K562 (cell line): ENCODE measurements around the gene ATP5ME. TPM values are rescaled to one million over a fixed set of nuclear protein-coding genes. Genes with fewer than 3 reads are reported as not detected.
A peak's percentile ranks its signal among the peaks of the same experiment; 100 is the strongest.

ENCODE experiments used
- BHLHE40 ChIP-seq: IDR thresholded peaks from 2 replicates; pipeline ENCODE4 v1.6.1; 2011; ENCODE audit warnings: low read length, improper control_type of control experiment
- BMI1 ChIP-seq: fragments of 150-350 bp; IDR thresholded peaks from 2 replicates; pipeline ENCODE4 v1.6.1; 2014; ENCODE audit warnings: low read length
- CHD1 ChIP-seq: fragments of 200-600 bp; sonication (generic); IDR thresholded peaks from one replicate; pipeline ENCODE4 v1.6.1; 2012; ENCODE audit warnings: mild to moderate bottlenecking, moderate library complexity, low read length, inconsistent platforms
- CREB1 ChIP-seq, 2 experiments: sonication (generic) in 1 of 2; formaldehyde crosslinking in 1 of 2; IDR thresholded peaks; 2 replicates each; pipeline versions ENCODE4 v1.6.1 to v1.8.0; 2012 to 2022; ENCODE audit warnings: inconsistent platforms in 1 of 2, mild to moderate bottlenecking in 1 of 2, missing genetic modification reagents in 1 of 2, moderate library complexity in 1 of 2
- CREM ChIP-seq: IDR thresholded peaks from 2 replicates; pipeline ENCODE4 v1.6.1; 2014; ENCODE audit warnings: antibody characterized with exemption, low read depth
- DACH1 ChIP-seq: fragments of 450-650 bp; IDR thresholded peaks from 2 replicates; pipeline ENCODE4 v1.6.1; 2018; ENCODE audit not compliant: partially characterized antibody
- ETV5 ChIP-seq: sonication (generic); formaldehyde crosslinking; IDR thresholded peaks from 2 replicates; pipeline ENCODE4 v1.4.0; 2020; ENCODE audit warnings: low read depth, mild to moderate bottlenecking, missing genetic modification reagents
- JUN ChIP-seq, 2 experiments: sonication (generic) in 1 of 2; formaldehyde crosslinking in 1 of 2; IDR thresholded peaks; 2 replicates each; pipeline versions ENCODE4 v1.6.1 to v1.8.0; 2012 to 2022; ENCODE audit warnings: borderline replicate concordance in 2 of 2, mild to moderate bottlenecking in 2 of 2, improper control_type of control experiment in 1 of 2, low read depth in 1 of 2, low read length in 1 of 2, missing genetic modification reagents in 1 of 2
- NCOR1 ChIP-seq: fragments of 450-650 bp; IDR thresholded peaks from 2 replicates; pipeline ENCODE4 v1.6.1; 2016; ENCODE audit warnings: mild to moderate bottlenecking, moderate library complexity
- SIN3B ChIP-seq: fragments of 450-650 bp; IDR thresholded peaks from 2 replicates; pipeline ENCODE4 v1.6.1; 2017; ENCODE audit warnings: low read depth, mild to moderate bottlenecking, moderate library complexity
- SUPT5H ChIP-seq: fragments of 450-650 bp; IDR thresholded peaks from 2 replicates; pipeline ENCODE4 v1.6.1; 2016
- TAF15 ChIP-seq: fragments of 200-400 bp; formaldehyde crosslinking; IDR thresholded peaks from 2 replicates; pipeline ENCODE4 v1.6.1; 2017; ENCODE audit warnings: mild to moderate bottlenecking, low read depth, low read length, moderate library complexity
- TCF3 ChIP-seq: sonication (generic); formaldehyde crosslinking; IDR thresholded peaks from 2 replicates; pipeline ENCODE4 v1.4.0; 2020; ENCODE audit warnings: mild to moderate bottlenecking, missing genetic modification reagents
- YY1 ChIP-seq, 3 experiments: IDR thresholded peaks; 2 replicates each; pipeline ENCODE4 v1.6.1; 2011; ENCODE audit warnings: low read length in 2 of 3, mild to moderate bottlenecking in 2 of 3, moderate library complexity in 2 of 3, borderline replicate concordance in 1 of 3, control low read depth in 1 of 3, low read depth in 1 of 3; ENCODE audit not compliant: insufficient read depth in 3 of 3, insufficient replicate concordance in 2 of 3, control insufficient read depth in 1 of 3, insufficient read length in 1 of 3; ENCODE audit errors: extremely low read depth in 1 of 3
- ZBED1 ChIP-seq: IDR thresholded peaks from 2 replicates; pipeline ENCODE4 v1.6.1; 2014
- ZNF232 ChIP-seq: sonication (generic); formaldehyde crosslinking; IDR thresholded peaks from 2 replicates; pipeline ENCODE4 v1.8.0; 2022; ENCODE audit warnings: mild to moderate bottlenecking, missing genetic modification reagents
- ZNF668 ChIP-seq: fragments of 250-450 bp; sonication (Bioruptor Pico); IDR thresholded peaks from 2 replicates; pipeline ENCODE4 v1.8.0; 2022; ENCODE audit warnings: mild to moderate bottlenecking, inconsistent platforms
- polyA plus RNA-seq, 8 experiments: library from polyadenylated mRNA; depleted of rRNA in 4 of 8; stranded (reverse) in 5 of 8; unstranded in 3 of 8; fragments of >200 nt; fragmentation: Nextera tagmentation in 2 of 8; fragmentation: Illumina TruSeq in 1 of 8; extraction: Ambion mirVana in 2 of 8; extraction: Trizol in 1 of 8; gene quantifications; 2 replicates each; pipeline versions ENCODE4 v1.2.1 to v1.2.3, GENCODE V29; 2011 to 2014; ENCODE audit warnings: inconsistent platforms in 1 of 8, missing spikeins in 1 of 8
- total RNA-seq, 7 experiments: library from RNA; depleted of rRNA in 6 of 7; stranded (reverse); fragments of >200 nt in 6 of 7; fragmentation: Illumina TruSeq in 2 of 7; extraction: Trizol in 2 of 7; gene quantifications; 2 replicates each; pipeline versions ENCODE4 v1.2.1 to v1.2.3, GENCODE V29; 2011 to 2021; ENCODE audit warnings: low replicate concordance in 1 of 7
- TF ChIP-seq, protein P1 (sequence below), 2 experiments: fragments of 450-650 bp in 1 of 2; sonication (generic) in 1 of 2; formaldehyde crosslinking in 1 of 2; IDR thresholded peaks in 1 of 2; conservative IDR thresholded peaks in 1 of 2; 2 replicates each; pipeline versions ENCODE4 v1.6.1 to v1.8.1; 2016 to 2023; ENCODE audit warnings: mild to moderate bottlenecking in 2 of 2, moderate library complexity in 2 of 2, inconsistent platforms in 1 of 2, missing genetic modification reagents in 1 of 2
- TF ChIP-seq, protein P2 (sequence below), 2 experiments: fragments of 450-650 bp; conservative IDR thresholded peaks; 2 replicates each; pipeline ENCODE4 v1.6.1; 2017; ENCODE audit warnings: mild to moderate bottlenecking in 2 of 2, moderate library complexity in 2 of 2
- TF ChIP-seq, protein P3 (sequence below): sonication (generic); formaldehyde crosslinking; IDR thresholded peaks from 2 replicates; pipeline ENCODE4 v1.8.0; 2023; ENCODE audit warnings: mild to moderate bottlenecking, missing genetic modification reagents

ATP5ME gene
- total and polyA plus RNA-seq, 9 of the 15 experiments (the other 6 are each of a cell fraction or from before 2014, with no cell fraction given) = 509 to 2,480 (median 887) TPM

DNA sequence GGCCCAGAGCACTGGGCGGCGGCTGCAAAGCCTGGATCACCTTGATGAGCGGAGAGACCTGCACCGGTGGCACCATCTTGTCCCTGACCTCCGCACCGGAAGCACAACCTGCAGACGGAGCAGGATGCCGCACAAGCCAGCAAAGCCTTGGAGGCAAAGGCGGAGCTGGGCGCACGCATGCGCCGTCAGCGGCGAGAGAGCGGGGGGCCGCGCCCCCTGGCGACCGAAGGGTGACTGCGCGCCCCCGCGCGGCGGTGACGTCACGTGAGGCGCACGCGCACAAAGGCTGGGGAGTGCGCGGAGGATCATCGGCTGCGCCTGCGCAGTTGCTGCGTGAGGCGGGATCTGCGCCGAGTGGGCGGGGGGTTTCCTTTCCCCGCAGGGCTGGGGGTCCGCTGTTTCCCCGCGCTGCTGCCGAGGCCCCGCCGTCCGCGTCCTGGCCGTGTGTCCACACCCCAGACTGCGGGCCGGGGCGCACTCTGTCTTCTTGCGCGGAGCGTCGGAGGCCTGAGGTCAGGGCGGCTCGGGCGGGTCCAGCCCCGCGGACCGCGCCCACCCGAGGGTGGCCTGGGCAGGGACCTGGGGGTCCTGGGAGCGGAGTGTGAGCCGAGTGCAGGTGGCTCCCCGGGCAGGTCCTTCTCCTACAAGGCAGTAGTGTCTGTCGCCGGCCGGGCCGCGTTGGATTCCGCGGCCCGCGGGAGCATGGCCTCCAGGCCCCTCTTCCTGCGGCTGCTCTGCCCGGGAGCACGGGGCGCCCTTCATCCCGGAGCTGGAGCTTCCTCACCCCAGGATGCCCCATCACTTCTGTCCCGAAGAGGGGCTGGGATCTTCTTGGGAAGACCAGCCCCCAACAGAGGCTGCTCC, at the start of gene ATP5ME, which contains the start of gene MYL5 (continued):
- TF ChIP-seq, protein P1, sequence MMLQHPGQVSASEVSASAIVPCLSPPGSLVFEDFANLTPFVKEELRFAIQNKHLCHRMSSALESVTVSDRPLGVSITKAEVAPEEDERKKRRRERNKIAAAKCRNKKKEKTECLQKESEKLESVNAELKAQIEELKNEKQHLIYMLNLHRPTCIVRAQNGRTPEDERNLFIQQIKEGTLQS (IDR thresholded peaks at IDR 0.05) = peak; percentile 97
- TF ChIP-seq, protein P1 (CRISPR knock-in tag; conservative IDR thresholded peaks at IDR 0.05) = no peak; the same call in 1 of the 2 replicates
- TF ChIP-seq SIN3B = peak; percentile 80
- TF ChIP-seq TAF15 = no peak
- TF ChIP-seq NCOR1 = no peak
- TF ChIP-seq TCF3 (CRISPR knock-in tag) = peak; percentile 5; the same call in 1 of the 2 replicates
- TF ChIP-seq ZNF668 (CRISPR knock-in tag) = no peak
- TF ChIP-seq BMI1 = no peak
- TF ChIP-seq, protein P2, sequence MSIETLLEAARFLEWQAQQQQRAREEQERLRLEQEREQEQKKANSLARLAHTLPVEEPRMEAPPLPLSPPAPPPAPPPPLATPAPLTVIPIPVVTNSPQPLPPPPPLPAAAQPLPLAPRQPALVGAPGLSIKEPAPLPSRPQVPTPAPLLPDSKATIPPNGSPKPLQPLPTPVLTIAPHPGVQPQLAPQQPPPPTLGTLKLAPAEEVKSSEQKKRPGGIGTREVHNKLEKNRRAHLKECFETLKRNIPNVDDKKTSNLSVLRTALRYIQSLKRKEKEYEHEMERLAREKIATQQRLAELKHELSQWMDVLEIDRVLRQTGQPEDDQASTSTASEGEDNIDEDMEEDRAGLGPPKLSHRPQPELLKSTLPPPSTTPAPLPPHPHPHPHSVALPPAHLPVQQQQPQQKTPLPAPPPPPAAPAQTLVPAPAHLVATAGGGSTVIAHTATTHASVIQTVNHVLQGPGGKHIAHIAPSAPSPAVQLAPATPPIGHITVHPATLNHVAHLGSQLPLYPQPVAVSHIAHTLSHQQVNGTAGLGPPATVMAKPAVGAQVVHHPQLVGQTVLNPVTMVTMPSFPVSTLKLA (conservative IDR thresholded peaks at IDR 0.05) = peak; percentile 81 to 85
- TF ChIP-seq ETV5 = peak; percentile 38; the same call in 1 of the 2 replicates
- peak; percentile 6 for TF ChIP-seq DACH1
- peak; percentile 83; the same call in 1 of the 2 replicates for TF ChIP-seq ZBED1
- peak; percentile 64 for TF ChIP-seq SUPT5H
- peak; percentile 50 for TF ChIP-seq CHD1
- TF ChIP-seq CREB1 (IDR thresholded peaks at IDR 0.05) = peak; percentile 92
- peak; percentile 98 for TF ChIP-seq CREB1 (CRISPR knock-in tag; IDR thresholded peaks at IDR 0.05)
- peak; percentile 91 for TF ChIP-seq BHLHE40
- TF ChIP-seq, protein P3, sequence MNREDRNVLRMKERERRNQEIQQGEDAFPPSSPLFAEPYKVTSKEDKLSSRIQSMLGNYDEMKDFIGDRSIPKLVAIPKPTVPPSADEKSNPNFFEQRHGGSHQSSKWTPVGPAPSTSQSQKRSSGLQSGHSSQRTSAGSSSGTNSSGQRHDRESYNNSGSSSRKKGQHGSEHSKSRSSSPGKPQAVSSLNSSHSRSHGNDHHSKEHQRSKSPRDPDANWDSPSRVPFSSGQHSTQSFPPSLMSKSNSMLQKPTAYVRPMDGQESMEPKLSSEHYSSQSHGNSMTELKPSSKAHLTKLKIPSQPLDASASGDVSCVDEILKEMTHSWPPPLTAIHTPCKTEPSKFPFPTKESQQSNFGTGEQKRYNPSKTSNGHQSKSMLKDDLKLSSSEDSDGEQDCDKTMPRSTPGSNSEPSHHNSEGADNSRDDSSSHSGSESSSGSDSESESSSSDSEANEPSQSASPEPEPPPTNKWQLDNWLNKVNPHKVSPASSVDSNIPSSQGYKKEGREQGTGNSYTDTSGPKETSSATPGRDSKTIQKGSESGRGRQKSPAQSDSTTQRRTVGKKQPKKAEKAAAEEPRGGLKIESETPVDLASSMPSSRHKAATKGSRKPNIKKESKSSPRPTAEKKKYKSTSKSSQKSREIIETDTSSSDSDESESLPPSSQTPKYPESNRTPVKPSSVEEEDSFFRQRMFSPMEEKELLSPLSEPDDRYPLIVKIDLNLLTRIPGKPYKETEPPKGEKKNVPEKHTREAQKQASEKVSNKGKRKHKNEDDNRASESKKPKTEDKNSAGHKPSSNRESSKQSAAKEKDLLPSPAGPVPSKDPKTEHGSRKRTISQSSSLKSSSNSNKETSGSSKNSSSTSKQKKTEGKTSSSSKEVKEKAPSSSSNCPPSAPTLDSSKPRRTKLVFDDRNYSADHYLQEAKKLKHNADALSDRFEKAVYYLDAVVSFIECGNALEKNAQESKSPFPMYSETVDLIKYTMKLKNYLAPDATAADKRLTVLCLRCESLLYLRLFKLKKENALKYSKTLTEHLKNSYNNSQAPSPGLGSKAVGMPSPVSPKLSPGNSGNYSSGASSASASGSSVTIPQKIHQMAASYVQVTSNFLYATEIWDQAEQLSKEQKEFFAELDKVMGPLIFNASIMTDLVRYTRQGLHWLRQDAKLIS = peak; percentile 67; the same call in 1 of the 2 replicates
- TF ChIP-seq ZNF232 (CRISPR knock-in tag) = peak; percentile 69; the same call in 1 of the 2 replicates
- peak; percentile 98 for TF ChIP-seq CREM
- peak; percentile 92 for TF ChIP-seq JUN (IDR thresholded peaks at IDR 0.05; ENCODE audit: borderline replicate concordance, low read depth, low read length)
- no peak for TF ChIP-seq JUN (CRISPR knock-in tag; IDR thresholded peaks at IDR 0.05; ENCODE audit: borderline replicate concordance)
- TF ChIP-seq YY1 (IDR thresholded peaks at IDR 0.05; ENCODE audit: borderline replicate concordance in 1 of 3, control insufficient read depth in 1 of 3, extremely low read depth in 1 of 3, insufficient read depth in 3 of 3, insufficient read length in 1 of 3, insufficient replicate concordance in 2 of 3, low read depth in 1 of 3, low read length in 2 of 3) = peak; percentile 73 to 94 (median 90)
